ENCODE measurements around the gene FLNC.

FLNC gene

DNA sequence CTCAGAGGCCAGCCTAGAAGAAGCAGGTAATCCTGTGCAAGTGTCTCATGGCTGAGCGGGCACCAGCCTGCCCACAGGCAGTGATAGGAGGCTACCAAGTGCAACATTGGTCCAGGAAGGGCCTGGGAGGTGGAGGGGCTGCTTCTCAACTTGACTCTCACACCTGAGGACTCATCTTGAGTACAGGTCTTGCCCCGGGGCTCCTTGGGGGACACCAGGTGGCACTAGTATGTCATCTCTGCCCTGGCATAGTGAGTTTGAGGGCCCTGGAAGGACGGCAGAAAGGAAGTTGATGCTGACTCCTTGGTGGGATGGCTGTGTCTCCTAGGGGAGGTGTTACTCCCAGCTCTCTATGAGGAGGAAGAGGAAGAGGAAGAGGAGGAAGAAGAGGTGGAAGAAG, 36.2 kb upstream of the FLNC start:
- DNase-seq (ENCODE audit: low read depth) = no peak
- TF ChIP-seq, protein P1, sequence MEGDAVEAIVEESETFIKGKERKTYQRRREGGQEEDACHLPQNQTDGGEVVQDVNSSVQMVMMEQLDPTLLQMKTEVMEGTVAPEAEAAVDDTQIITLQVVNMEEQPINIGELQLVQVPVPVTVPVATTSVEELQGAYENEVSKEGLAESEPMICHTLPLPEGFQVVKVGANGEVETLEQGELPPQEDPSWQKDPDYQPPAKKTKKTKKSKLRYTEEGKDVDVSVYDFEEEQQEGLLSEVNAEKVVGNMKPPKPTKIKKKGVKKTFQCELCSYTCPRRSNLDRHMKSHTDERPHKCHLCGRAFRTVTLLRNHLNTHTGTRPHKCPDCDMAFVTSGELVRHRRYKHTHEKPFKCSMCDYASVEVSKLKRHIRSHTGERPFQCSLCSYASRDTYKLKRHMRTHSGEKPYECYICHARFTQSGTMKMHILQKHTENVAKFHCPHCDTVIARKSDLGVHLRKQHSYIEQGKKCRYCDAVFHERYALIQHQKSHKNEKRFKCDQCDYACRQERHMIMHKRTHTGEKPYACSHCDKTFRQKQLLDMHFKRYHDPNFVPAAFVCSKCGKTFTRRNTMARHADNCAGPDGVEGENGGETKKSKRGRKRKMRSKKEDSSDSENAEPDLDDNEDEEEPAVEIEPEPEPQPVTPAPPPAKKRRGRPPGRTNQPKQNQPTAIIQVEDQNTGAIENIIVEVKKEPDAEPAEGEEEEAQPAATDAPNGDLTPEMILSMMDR (IDR thresholded peaks at IDR 0.05; ENCODE audit: control insufficient read depth, extremely low read depth, insufficient read depth) = no peak
- H3K4me3 ChIP-seq (ENCODE audit: low read depth, low read length) = no peak overlapping the region

DNA sequence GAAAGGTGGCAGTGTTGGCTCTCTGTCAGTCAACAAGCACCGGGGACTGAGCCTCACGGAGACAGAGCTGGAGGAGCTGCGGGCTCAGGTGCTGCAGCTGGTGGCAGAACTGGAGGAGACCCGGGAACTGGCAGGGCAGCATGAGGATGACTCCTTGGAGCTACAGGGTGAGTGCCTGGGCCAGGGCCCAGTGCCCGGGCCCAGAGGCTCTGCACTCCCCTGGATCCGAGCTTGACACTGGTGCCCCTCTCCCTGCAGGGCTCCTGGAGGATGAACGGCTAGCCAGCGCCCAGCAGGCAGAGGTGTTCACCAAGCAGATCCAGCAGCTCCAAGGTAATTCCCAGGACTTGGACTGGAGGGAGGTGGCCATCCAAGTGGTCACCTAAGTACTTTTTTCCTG, 35.8 kb upstream of the FLNC start:
- DNase-seq (ENCODE audit: low read depth) = no peak
- no peak overlapping the region for H3K4me3 ChIP-seq (ENCODE audit: low read depth, low read length)
- TF ChIP-seq, protein P1 (IDR thresholded peaks at IDR 0.05; ENCODE audit: control insufficient read depth, extremely low read depth, insufficient read depth) = no peak

DNA sequence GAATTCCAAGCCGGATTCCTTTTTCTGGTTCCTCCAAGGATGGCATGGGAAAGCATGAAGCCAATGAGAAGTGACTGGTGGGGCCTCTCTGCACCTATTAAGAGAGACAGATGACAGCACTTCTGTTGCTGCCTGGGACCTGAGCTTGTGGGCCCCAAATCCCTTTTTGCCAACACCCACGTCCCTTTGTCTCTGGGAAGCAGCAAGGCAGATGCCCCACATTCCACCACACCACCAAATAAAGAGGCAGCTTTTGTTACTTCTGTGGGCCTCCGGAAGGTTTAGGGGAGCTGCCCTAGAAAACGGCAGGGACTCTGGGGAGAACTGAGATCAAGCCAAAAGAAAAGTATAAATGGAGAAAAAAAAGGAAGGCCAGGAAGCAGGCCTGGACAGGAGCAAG, 35.1 kb upstream of the FLNC start:
- no peak overlapping the region for H3K4me3 ChIP-seq (ENCODE audit: low read depth, low read length)
- TF ChIP-seq, protein P1 (IDR thresholded peaks at IDR 0.05; ENCODE audit: control insufficient read depth, extremely low read depth, insufficient read depth) = no peak
- DNase-seq (ENCODE audit: low read depth) = no peak

DNA sequence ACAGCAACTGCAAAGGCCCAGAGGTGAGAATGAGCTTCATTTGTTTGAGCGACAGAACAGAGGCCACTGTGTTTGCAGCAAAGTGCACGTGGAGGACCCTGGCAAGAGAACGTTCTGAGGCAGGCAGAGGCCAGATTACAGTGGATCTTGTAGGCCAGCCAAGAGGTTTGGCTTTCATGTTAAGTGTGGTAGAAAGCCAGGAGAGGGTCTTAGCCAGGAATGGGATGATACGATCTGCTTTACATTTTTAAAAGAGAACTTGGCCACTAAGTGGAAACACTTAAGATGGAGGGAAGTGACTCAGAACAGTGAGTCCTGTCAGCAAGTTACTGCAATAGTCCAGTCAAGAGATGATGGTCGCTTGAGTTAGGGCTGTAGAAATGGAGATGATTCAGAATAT, 33.9 kb upstream of the FLNC start:
- H3K4me3 ChIP-seq (ENCODE audit: low read depth, low read length) = no peak overlapping the region
- TF ChIP-seq, protein P1 (IDR thresholded peaks at IDR 0.05; ENCODE audit: control insufficient read depth, extremely low read depth, insufficient read depth) = no peak
- DNase-seq (ENCODE audit: low read depth) = no peak

DNA sequence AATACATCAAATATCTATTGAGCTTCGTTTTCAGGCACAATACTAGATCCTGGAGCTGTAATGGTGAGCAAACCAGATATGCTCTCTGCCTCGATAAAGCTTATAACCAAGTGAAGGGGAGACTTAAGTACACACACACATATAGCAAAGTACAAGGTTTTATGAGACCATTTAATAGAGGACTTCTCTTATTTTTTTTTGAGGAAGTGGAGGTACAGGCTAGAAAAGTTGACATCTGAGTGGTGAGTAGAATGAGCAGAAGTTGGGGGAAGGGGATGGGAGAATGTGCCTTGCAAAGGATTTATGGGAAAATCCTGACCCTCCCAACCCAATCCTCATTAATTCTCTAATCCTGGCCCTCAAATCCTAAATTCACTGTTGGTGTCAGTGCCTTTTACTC, 30.8 kb upstream of the FLNC start:
- TF ChIP-seq, protein P1 (IDR thresholded peaks at IDR 0.05; ENCODE audit: control insufficient read depth, extremely low read depth, insufficient read depth) = no peak
- no peak overlapping the region for H3K4me3 ChIP-seq (ENCODE audit: low read depth, low read length)
- no peak for DNase-seq (ENCODE audit: low read depth)

DNA sequence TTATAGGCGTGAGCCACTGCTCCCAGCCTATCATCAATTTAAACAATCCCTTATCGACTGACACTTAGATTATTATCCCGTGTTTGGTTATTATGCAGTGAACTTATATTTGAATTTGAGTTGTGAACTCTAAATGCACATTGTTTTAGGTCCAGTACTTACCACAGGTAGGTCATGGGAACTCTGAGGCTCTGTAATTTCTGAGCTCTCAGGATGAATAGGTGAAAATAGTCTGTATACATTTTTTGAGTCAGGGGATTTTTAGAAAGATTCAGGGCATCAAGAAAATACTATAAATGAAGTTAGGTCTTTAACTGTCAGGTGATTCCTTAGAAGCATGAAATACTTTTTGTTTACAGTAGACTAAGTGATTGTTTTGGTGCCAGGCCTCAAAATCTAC, 29.6 kb upstream of the FLNC start:
- DNase-seq (ENCODE audit: low read depth) = no peak
- H3K4me3 ChIP-seq (ENCODE audit: low read depth, low read length) = no peak overlapping the region
- TF ChIP-seq, protein P1 (IDR thresholded peaks at IDR 0.05; ENCODE audit: control insufficient read depth, extremely low read depth, insufficient read depth) = no peak

DNA sequence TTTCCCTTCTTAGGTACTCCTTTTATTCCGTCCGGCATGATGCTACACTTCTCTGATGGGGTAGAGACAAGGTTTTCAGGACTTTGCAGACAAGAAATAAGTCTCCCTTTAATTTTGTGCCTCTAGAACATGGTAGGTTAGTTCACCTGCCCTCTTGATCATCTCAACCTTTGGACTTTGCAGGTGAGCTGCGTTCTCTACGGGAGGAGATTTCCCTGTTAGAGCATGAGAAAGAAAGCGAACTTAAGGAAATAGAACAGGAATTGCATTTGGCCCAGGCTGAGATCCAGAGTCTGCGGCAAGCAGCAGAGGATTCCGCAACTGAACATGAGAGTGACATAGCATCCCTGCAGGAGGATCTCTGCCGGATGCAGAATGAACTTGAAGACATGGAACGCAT, 29.2 kb upstream of the FLNC start:
- TF ChIP-seq, protein P1 (IDR thresholded peaks at IDR 0.05; ENCODE audit: control insufficient read depth, extremely low read depth, insufficient read depth) = no peak
- H3K4me3 ChIP-seq (ENCODE audit: low read depth, low read length) = no peak overlapping the region
- DNase-seq (ENCODE audit: low read depth) = no peak

Data from LNCaP clone FGC (cell line).